ENCODE measurements around the gene LHFPL3.

DNA sequence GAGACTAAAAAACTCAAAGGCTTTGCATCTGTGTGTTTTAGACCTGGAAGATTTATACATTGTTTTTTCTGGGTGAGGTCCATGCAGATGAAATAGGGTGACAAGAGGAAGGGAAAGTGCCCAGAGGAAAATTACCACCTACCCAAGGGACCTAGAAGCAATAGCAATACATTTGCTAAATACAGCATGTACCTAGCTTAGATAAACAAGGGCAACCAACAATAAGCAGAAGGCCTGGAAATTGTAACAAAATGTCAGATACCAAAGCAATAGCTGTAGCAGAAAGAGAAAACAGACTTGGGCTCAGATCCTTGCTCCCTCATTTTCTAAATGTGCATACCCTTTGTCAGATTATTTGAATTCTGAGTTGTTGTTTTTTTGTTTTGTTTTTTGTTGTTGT is 367.2 kb downstream of the LHFPL3 start:
- TF ChIP-seq, protein P1, sequence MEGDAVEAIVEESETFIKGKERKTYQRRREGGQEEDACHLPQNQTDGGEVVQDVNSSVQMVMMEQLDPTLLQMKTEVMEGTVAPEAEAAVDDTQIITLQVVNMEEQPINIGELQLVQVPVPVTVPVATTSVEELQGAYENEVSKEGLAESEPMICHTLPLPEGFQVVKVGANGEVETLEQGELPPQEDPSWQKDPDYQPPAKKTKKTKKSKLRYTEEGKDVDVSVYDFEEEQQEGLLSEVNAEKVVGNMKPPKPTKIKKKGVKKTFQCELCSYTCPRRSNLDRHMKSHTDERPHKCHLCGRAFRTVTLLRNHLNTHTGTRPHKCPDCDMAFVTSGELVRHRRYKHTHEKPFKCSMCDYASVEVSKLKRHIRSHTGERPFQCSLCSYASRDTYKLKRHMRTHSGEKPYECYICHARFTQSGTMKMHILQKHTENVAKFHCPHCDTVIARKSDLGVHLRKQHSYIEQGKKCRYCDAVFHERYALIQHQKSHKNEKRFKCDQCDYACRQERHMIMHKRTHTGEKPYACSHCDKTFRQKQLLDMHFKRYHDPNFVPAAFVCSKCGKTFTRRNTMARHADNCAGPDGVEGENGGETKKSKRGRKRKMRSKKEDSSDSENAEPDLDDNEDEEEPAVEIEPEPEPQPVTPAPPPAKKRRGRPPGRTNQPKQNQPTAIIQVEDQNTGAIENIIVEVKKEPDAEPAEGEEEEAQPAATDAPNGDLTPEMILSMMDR (conservative IDR thresholded peaks at IDR 0.05), result no peak
- TF ChIP-seq ZFX (IDR thresholded peaks at IDR 0.05), result no peak

All from C4-2B (cell line).